NB4 (cell line): ENCODE data around the gene PCNT.
"Not testable (repeated sequence)": the region's sequence is repeated elsewhere in the genome, so short reads cannot be mapped to it uniquely, and the experiment has no call there.

Experiments
- CTCF ChIP-seq: IDR thresholded peaks from one replicate; pipeline ENCODE4 v1.5.1; 2012; ENCODE audit warnings: low read depth, low read length
- MAX ChIP-seq: IDR thresholded peaks from 2 replicates; pipeline ENCODE4 v1.6.1; 2011; ENCODE audit warnings: low read depth, low read length
- MYC ChIP-seq: IDR thresholded peaks from 2 replicates; pipeline ENCODE4 v1.6.1; 2011; ENCODE audit warnings: low read depth, low read length
- POLR2A ChIP-seq: IDR thresholded peaks from 2 replicates; pipeline ENCODE4 v1.6.1; 2011; ENCODE audit warnings: mild to moderate bottlenecking; ENCODE audit not compliant: insufficient read length; ENCODE audit errors: extremely low read depth

GRCh38 chr21:46448855-46449254 lies 124.9 kb downstream of the PCNT start:
- not testable (repeated sequence) for TF ChIP-seq CTCF, POLR2A, MYC, MAX
